GM18502 (cell line): ENCODE data around the gene DDA1.
A peak's percentile ranks its signal among the peaks of the same experiment; 100 is the strongest.
"Not testable (repeated sequence)": the region's sequence is repeated elsewhere in the genome, so short reads cannot be mapped to it uniquely, and the experiment has no call there.

ENCODE experiments used
- ATAC-seq: cut with Tn5 transposase; IDR thresholded peaks from one replicate; pipeline ENCODE4 v1.9.1; 2021; ENCODE audit warnings: mild to moderate bottlenecking; ENCODE audit not compliant: unreplicated experiment, poor library complexity

Gene DDA1

DNA sequence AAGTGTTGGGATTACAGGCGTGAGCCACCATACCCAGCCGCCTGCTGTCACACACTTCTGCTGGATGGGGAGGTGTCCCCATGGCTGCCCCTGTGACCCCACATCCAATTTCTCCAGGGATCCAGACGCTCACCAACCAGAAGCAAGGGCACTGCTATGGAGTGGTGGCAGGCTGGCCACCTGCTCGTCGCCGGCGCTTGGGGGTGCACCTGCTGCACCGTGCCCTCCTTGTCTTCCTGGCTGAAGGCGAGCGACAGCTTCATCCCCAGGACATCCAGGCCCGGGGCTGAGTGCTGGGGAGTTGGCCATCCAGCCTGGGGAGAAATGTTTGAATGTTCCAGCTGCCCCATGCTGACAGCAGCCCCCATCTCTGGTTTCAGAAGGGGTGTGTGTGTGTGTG lies 23.1 kb upstream of the DDA1 start:
- ATAC-seq = no peak

DNA sequence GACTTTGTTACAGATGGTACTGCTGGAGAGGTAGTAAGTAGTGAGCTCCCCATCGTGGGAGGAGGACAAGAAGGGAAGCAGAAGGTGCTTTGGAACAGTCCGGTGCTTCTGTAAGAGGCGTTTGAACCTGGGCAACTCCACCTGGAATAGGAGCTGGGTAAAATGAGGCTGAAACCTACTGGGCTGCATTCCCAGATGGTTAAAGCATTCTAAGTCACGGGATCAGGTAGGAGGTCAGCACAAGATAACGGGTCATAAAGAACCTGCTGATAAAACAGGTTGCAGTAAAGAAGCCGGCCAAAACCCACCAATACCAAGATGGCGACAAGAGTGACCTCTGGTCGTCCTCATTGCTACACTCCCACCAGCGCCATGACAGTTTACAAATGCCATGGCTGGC lies 22.6 kb upstream of the DDA1 start:
- no peak for ATAC-seq

DNA sequence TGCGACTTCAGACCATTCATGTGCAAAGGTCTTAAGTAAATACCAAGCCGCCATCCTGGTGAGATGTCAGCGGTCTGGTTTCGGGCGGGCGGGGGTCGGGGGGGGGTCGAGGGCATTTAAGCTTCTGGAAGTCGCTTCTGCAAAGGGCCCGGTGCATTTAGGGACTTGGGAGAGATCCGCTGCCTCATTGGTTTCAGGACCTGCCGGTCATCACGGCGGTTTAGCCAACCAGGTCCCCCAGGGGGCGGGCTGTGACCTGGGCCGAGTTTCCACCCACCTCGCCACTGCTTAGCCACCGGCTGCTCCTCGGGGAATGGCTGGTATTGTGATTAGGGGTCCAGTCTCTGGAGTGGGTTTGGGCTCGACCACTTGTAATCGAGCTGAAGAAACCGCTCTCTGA lies 19.9 kb upstream of the DDA1 start:
- ATAC-seq = no peak

DNA sequence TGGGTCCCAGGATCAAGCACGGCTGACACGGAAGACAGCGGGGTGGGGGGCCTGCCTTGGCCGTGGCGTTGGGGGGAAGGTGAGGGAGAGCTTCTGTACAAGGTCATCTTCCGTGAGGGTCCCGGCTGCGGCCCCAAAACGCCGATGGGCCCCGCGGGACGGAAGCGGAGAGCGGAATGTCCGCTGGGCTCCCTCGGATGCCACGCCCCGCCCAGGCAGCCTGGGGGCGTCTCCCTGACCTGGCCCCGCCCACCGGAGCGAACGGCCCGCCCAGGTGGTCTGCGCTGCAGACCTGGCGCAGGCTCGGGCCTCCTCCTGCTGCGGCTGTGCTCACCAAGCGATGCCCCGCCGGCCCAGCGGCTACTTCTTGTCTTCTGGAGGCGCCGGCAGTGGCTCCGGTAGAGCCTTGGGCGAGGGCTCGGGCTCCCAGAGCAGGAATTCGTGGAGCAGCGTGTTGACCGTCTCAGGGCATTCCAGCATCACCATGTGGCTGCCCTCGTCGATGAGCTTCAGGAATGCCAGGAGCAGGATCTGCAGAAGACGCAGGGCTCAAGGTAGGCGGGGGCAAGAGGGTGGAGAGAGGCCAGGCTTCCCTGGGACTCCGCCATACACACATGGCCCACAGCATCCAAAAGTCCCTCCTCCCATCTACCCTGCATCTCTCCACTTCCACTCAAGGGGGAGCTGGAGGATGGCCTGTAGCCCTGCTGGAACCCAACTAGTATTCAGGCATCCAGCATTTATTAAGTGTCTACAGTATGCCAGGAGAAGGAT lies 16.9 kb upstream of the DDA1 start:
- peak; percentile 74 for ATAC-seq

DNA sequence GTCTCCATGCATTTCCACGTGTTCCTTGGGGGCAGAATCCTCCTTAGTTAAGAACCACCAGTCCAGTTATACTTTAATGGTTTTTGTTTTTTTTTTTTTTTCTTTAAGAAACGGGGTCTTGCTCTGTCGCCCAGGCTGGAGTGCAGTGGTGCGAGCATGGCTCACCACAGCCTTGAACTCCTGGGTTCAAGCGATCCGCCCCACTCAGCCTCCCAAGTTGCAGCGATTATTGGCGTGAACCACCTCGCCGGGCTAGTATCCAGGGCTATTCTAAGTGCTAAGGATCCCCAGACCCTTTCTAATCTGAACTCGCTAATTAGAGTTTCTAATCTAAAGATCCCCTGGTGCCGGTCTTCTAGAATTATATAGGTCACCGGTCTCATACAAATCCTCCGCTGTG lies 15.8 kb upstream of the DDA1 start:
- ATAC-seq = no peak

DNA sequence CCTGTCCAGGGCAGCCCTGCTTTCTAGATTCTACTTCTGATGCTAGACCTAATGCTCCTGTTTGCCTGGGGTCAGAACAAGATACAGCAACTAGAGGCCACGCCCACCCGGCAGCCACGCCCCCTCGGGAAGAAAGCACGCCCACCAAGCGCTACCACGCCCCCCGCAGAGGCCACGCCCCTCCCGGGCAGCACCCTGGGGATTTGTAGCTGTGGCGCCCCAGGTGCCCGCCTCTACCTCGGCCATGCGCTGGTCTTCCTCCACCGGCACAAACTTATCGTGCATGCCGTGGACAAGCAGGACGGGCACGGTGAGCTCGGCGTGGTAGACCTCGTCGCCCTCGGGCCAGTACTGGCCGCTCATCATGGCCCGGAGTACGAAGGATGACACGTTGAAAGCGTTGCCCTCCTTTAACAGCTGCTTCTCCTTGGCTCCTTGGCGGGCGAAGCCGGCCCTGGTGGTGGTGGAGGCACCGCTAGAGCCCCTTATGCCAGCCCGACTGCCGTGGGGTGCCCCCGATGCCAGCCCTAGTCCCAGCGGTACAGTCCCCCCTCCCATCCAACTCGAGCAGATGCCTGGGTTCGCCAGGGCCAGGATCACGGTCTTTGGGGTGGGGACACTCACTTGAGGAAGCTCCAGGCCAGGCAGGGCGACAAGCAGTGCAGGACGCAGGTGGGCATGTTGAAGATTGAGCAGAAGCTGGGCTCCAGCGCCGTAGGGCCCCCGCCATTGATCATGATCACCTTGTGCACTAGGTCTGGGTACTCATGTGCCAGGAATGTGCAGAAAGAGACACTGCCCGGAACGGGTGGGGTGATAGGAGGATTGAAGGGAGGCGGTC lies 15.1 kb upstream of the DDA1 start:
- no peak for ATAC-seq

DNA sequence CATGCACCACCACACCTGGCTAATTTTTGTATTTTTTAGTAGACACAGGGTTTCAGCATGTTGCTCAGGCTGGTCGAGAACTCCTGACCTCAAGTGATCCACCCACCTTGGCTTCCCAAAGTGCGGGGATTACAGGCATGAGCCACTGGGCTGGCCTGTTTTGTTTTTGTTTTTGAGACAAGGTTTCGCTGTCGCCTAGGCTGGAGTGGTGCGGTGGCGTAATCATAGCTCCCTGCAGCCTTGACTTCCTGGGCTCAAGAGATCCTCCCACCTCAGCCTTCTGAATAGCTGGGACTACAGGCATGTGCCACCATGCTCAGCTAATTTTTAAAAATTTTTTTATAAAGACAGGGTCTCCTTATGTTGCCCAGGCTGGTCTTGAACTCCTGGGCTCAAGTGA lies 13.8 kb upstream of the DDA1 start:
- not testable (repeated sequence) for ATAC-seq

DNA sequence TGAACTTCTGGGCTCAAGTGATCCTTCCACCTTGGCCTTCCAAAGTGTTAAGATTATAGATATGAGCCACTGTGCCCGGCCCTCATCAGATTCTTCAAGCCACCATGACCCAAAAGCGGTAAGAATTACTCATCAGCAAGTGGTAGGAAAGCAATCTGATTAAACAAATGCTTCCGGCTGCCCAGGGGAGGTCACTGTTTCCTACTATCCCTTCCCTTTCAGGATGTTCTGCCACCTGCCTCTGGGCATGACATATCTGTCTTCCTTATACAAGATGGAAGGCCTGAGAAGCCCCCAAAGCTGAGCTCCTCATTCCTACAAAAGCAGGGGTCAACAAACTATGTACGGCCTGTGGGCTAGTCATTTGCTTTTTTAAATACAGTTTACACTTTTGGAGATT lies 13.1 kb upstream of the DDA1 start:
- ATAC-seq = no peak

DNA sequence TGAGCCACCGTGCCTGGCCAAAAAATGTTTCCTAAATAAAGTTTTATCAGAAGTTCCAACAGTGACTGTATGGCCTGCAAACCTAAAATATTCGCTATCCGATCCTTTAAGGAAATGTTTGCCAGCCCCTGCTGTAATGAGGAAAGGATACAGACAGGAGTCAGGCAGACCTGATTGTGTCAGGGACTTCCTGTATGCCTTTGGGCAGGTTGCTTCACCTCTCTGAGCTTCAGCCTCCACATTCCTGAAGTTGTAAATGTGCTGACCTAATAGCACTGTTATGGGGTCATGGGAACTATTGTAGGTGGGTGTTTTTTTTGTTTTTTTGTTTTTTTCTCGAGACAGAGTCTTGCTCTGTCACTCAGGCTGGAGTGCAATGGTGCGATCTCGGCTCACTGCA lies 12.4 kb upstream of the DDA1 start:
- ATAC-seq = no peak

DNA sequence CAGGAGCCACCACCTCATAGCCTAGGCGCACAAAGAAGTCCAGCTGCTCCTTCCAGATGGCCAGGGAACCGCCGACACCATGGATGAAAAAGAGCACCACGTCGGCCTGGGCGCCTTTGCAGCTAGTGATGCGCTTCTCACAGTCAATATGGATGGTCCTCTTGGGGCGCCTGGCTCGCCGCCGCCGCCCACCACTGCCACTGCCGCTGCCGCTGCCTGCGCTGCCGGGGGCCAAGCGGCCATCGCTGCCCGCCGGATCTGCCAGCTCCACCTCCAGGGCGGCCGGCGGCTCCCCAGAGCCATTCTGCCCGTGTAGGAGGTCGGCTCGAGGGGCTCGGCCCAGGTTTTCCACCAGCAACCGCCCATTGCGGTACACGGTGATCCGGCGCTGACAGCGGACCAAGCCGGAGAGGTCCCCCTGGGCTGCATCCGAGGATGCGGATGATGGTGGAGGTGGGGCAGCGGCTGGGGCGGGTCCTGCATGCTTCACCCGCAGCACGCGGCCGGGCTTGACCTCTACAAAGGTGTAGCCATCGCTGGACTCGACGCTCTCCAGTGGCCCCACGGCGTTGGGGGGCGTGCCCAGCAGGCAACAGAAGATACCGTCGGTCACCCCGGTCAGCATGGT lies 8.3 kb upstream of the DDA1 start:
- ATAC-seq = no peak

DNA sequence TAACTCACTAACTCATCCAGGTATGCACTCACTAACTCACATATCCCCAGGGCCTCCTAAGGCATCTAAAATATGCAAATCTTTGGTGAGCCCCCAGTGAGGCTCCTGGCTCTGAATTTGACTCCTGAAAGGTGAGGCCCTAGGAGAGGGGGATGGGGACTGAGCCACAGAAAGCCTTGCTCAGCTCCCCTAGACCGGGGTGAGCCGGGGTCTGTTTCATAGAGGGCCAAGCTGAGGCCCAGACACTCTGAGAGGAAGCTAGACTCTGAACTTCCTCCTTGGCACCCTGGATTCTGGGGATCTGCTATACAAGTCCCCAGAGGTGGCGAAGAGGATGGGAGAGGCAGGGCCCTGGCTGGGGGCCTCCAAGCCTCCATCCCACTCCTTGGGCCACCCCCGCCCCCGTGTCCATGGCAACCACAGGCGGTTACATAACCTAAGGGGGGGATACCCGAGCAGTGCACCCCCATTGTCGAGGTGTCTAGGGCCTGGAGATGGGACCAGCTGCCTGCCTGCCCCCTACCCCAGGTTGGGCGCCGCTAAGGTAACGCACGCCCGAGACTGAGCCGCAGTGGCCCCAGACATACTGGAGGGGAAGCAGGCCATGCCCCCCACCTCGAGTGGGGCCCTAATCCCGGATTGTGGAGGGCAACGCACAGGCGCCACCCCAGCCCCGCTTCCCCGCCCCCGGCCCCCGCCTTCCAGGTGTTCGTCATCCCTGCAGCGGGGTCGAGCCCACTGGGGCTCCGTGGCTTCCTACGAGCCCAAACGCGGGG lies 6.8 kb upstream of the DDA1 start:
- ATAC-seq = no peak

DNA sequence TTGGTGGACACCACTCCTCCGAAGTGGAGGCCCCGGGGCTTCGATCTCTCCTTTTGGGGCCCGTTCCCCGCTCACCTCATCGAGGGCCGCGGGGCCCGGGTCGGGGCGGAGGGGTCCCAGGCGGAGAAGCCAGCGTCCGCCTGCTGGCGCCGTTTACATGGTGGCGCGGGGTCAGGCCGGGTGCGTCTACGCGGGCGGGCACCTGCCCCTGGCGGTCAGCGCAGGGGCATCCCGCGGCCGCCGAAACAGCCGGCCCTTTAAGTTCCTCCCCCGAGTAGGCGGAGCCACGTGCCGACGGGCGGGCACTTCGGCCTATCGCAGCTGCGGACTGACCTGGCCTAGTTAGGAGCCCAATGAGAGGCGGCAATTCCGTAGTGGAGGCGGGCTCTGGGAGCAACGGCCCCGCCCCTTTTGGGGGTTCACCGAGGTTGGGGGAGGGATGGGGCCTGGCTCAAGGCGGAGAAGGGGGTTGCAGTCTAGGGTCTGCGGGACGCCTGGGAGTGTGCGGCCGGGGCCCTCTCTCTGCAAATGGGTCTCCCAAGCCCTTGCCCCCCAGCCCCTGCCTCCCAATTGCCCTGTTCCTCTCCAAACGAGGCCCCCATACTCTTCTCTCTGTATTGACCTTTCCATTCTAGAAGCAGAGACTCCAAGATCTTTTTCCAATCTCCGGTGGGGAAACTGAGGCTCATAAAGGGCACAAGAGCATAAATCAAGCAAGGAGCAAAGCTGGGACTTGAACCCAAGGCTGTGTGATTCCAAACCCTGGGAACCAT lies 6.0 kb upstream of the DDA1 start, which contains the start of gene ABHD8:
Gene ABHD8, minus strand, starts transcription at position 259 of the 773 bp plus-strand sequence. CDS start 1,809 bp downstream, outside the sequence.
- ATAC-seq = peak; percentile 59

DNA sequence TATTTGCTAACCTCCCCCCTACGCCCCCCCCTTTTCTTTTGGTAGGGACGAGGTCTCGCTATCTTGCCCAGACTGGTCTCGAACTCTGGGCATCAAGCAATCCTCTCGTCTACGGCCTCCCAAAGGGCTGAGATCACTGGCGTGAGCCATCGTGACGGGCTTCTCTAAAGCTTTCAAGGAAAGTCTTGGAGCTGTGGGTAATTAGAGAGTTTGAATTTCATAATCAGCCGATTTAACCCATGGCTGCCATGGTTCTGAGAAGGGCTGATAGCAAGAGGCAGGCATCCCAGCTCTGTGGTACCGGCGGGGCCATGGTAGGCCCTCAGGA lies 5.5 kb upstream of the DDA1 start:
- no peak for ATAC-seq

DNA sequence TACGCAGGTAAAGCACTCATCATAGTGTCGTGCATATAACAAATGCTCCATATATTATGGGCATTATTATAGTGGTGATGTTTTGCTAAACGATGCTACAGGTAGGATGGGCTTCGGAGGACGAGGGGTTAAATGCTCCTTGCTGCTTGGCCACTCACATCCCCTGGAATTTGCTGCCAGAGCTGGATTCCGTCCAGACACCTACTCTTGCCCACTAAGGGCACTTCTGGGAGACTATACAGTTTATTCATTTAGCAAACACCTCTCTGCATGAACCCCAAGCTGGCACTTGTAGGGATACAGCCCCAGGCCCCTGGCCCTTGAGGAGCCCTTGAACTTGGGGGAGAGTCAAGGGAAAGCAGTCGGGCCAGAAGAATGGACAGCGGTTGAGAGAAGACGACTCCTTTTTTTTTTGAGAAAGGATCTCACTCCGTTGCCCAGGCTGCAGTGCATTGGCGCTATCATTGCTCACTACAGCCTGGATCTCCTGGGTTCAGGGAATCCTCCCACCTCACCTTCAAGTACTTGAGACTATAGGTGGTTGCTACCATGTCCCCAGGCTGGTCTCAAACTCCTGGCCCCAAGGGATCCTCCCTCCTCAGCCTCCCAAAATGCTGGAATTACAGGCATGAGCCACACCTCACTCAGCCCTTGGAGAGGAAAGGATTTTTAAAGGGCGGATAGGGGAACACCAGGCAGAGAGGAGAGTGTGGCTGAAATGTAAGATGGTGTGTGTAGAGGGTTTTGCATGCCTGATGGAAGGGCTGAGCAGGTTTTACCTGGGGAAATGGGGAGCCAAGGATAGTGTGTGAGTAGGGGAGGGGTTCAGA lies 4.8 kb upstream of the DDA1 start:
- no peak for ATAC-seq

DNA sequence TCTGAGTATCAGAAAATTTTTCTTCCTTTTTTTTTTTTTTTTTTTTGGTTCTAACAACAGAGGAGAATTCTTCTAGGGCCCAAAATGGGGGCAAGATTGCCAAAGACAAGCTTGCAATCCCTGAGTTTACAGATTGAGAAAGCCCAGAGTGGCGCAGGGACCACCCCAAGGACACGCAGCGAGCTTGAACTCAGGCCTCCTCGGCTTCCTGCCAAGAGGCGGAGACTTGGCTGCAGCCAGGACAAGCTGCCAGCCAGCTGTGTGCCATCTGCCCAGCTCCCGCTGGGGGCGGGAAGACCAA lies 4.2 kb upstream of the DDA1 start:
- ATAC-seq = no peak

DNA sequence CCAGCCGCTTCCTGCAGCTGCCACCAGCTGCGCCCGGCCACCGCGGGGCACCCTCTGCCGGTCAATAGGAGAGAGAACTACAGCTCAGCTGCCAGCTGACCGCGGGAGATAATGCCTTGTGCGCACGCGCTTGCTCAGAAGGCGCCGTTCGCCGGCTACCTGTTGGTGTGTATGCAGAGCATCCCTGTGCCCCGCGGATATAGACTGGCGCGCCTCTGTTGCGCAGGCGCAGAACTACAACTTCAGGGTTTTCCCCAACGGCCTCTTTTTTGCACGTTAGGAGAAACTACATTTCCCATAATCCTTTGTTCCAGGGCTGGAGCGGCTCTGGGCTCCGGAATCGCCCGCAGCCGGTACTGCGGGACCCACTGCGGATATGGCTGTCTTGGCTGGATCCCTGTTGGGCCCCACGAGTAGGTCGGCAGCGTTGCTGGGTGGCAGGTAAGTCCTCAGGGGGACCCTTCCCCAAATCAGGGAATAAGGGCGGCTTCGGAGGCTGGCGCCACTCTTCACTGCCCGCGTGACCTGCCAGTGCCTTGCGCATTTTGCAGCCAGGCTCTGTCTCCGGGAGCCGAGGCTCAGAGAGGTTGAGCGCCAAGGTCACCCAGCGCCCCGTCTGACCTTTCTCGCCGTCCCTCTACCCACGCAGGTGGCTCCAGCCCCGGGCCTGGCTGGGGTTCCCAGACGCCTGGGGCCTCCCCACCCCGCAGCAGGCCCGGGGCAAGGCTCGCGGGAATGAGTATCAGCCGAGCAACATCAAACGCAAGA lies 3.7 kb upstream of the DDA1 start, which contains the start of gene MRPL34:
Gene MRPL34, plus strand, starts transcription at position 356 of the 768 bp plus-strand sequence. Its CDS starts 21 bp downstream, at position 377.
- ATAC-seq = peak; percentile 58

DNA sequence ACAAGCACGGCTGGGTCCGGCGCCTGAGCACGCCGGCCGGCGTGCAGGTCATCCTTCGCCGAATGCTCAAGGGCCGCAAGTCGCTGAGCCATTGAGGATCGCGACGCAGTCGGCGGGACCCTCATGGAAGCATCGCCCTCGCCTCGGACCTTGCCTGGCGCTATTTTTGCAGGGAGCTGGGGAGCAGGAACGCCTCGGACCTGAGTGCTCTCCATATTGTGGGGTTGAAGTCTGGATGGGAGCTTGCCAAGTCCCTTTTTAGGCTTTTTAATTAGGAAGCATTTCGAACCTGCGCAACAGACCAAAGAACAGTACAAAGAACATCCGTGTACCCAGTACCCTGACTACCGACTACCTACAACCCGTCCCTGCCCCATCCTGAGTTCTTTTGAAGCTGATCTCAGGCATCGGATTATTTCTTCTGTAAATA lies 3.1 kb upstream of the DDA1 start:
- no peak for ATAC-seq

DNA sequence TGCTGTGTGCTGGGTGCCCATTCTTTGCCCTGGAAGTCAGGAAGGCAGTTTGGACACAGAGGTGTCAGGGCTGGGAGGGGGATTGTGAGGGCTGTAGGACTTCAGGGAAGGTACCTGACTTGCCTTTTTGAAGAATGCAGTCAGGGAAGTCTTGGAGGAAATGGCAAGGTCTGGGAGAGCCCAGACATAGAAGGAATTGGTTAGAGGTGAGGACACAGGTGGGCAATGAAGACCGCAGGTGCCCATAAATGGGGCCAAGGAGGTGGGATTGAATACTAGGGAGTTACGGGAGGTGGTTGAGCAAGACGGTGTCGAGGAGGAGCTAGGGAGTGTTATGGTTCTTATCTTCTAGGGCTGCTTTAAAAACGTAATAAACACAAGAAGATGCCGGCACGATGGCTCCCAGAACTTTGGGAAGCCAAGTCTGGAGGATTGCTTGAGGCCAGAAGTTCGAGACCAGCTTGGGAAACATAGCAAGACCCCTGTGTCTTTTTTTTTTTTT lies 1.4 kb upstream of the DDA1 start:
- ATAC-seq = no peak
